Measurements from ENCODE around the gene SERHL2. TPM values are rescaled to one million over a fixed set of nuclear protein-coding genes. Genes with fewer than 3 reads are reported as not detected.
"Not testable (repeated sequence)": the region's sequence is repeated elsewhere in the genome, so short reads cannot be mapped to it uniquely, and the experiment has no call there.

The SERHL2 gene
- total RNA-seq, 2 donors from 2014 or later: 1.1 to 1.7 TPM

GRCh38 chr22:42560381-42560780 lies 6.6 kb downstream of the SERHL2 start:
- Histone ChIP-seq H3K36me3 (no peaks in the 10 kb centered on the region), H3K9me3 (no peaks in the 10 kb centered on the region), H3K9ac (ENCODE audit: low read depth in 2 of 2, low read length in 2 of 2) (no peak overlapping the region), H3K27me3 (no peaks in the 10 kb centered on the region), H3K4me1 (no peaks in the 10 kb centered on the region), H3K27ac (no peak overlapping the region), H3K4me3 (no peak overlapping the region)
- no peak for TF ChIP-seq CTCF (IDR thresholded peaks at IDR 0.05)
- intact Hi-C loops (cut with DNase I): no loop called here
- no peak for DNase-seq

- TF ChIP-seq CTCF (IDR thresholded peaks at IDR 0.05): peak; percentile 59
- no peak for DNase-seq
- Histone ChIP-seq H3K4me3 (no peak overlapping the region), H3K36me3 (no peaks in the 10 kb centered on the region), H3K27me3 (no peaks in the 10 kb centered on the region), H3K27ac (no peak overlapping the region), H3K9me3 (no peaks in the 10 kb centered on the region), H3K4me1 (no peaks in the 10 kb centered on the region), H3K9ac (ENCODE audit: low read depth in 2 of 2, low read length in 2 of 2) (no peak overlapping the region)
- intact Hi-C loops (cut with DNase I): no loop called here
Measured at GRCh38 chr22:42560781-42561180, 7.0 kb downstream of the SERHL2 start.

GRCh38 chr22:42561856-42562255 lies 8.1 kb downstream of the SERHL2 start:
- intact Hi-C loops (cut with DNase I): no loop called here
- Histone ChIP-seq H3K4me3 (no peak overlapping the region), H3K9me3 (no peaks in the 10 kb centered on the region), H3K27me3 (no peaks in the 10 kb centered on the region), H3K27ac (no peak overlapping the region), H3K36me3 (no peaks in the 10 kb centered on the region), H3K9ac (ENCODE audit: low read depth in 2 of 2, low read length in 2 of 2) (no peak overlapping the region), H3K4me1 (no peaks in the 10 kb centered on the region)
- no peak for TF ChIP-seq CTCF (IDR thresholded peaks at IDR 0.05)
- DNase-seq: no peak

GRCh38 chr22:42562279-42562678 lies 8.5 kb downstream of the SERHL2 start:
- no peaks in the 10 kb centered on the region for H3K36me3 ChIP-seq
- no peaks in the 10 kb centered on the region for H3K9me3 ChIP-seq
- intact Hi-C loops (cut with DNase I): no loop called here
- TF ChIP-seq CTCF (IDR thresholded peaks at IDR 0.05): no peak
- no peak overlapping the region for H3K4me3 ChIP-seq
- no peaks in the 10 kb centered on the region for H3K4me1 ChIP-seq
- H3K9ac ChIP-seq (ENCODE audit: low read depth in 2 of 2, low read length in 2 of 2): no peak overlapping the region
- peak; percentile 40 for DNase-seq
- H3K27ac ChIP-seq: no peak overlapping the region
- no peaks in the 10 kb centered on the region for H3K27me3 ChIP-seq

GRCh38 chr22:42562684-42563083 lies 8.9 kb downstream of the SERHL2 start:
- Histone ChIP-seq H3K27ac (no peak overlapping the region), H3K27me3 (no peaks in the 10 kb centered on the region), H3K9ac (ENCODE audit: low read depth in 2 of 2, low read length in 2 of 2) (no peak overlapping the region), H3K4me1 (no peaks in the 10 kb centered on the region), H3K9me3 (no peaks in the 10 kb centered on the region), H3K36me3 (no peaks in the 10 kb centered on the region), H3K4me3 (no peak overlapping the region)
- intact Hi-C loops (cut with DNase I): no loop called here
- TF ChIP-seq CTCF (IDR thresholded peaks at IDR 0.05): no peak
- no peak for DNase-seq

GRCh38 chr22:42563943-42564342 lies 10.2 kb downstream of the SERHL2 start:
- H3K27me3 ChIP-seq; intact Hi-C loops (cut with DNase I); H3K27ac ChIP-seq; H3K9ac ChIP-seq (ENCODE audit: low read depth in 2 of 2, low read length in 2 of 2); H3K9me3 ChIP-seq; H3K4me1 ChIP-seq; H3K4me3 ChIP-seq; DNase-seq; H3K36me3 ChIP-seq: not testable (repeated sequence)

All from colonic mucosa (tissue), 4 donors.